Gastroesophageal sphincter (tissue), 3 donors: Measurements from ENCODE around the gene NT5C3B.

Experiments used
- EP300 ChIP-seq: sonication (generic); formaldehyde crosslinking; IDR thresholded peaks from one replicate; pipeline ENCODE4 v1.6.1; 2017; ENCODE audit warnings: antibody characterized with exemption, mild to moderate bottlenecking
- POLR2A ChIP-seq, 2 donors: fragments of 450-650 bp; IDR thresholded peaks; one replicate each; pipeline ENCODE4 v1.6.1; 2017; ENCODE audit warnings: antibody characterized with exemption in 2 of 2, mild to moderate bottlenecking in 2 of 2, moderate library complexity in 1 of 2
- TF ChIP-seq, protein P1 (sequence below), 4 experiments: fragments of 200-600 bp in 2 of 4; fragments of 450-650 bp in 2 of 4; sonication (generic) in 1 of 4; IDR thresholded peaks; one replicate each; pipeline ENCODE4 v1.5.1; 2017 to 2019; ENCODE audit warnings: antibody characterized with exemption in 4 of 4, mild to moderate bottlenecking in 2 of 4, moderate library complexity in 2 of 4

DNA sequence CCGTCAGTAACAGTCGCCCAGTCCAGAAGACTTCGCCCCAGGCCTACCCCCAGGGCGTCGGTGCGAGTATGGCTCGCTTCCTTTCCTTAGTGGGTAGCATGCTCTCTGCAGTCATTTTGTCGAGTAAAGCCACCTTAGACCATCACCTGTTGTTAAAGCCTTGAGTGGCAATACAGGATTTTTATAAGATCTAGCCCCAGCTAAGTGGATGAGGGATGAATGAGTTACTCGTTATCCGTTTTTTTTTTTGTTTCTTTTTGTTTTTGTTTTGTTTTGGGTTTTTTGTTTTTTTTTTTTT lies 29.5 kb upstream of the NT5C3B start:
- TF ChIP-seq, protein P1, sequence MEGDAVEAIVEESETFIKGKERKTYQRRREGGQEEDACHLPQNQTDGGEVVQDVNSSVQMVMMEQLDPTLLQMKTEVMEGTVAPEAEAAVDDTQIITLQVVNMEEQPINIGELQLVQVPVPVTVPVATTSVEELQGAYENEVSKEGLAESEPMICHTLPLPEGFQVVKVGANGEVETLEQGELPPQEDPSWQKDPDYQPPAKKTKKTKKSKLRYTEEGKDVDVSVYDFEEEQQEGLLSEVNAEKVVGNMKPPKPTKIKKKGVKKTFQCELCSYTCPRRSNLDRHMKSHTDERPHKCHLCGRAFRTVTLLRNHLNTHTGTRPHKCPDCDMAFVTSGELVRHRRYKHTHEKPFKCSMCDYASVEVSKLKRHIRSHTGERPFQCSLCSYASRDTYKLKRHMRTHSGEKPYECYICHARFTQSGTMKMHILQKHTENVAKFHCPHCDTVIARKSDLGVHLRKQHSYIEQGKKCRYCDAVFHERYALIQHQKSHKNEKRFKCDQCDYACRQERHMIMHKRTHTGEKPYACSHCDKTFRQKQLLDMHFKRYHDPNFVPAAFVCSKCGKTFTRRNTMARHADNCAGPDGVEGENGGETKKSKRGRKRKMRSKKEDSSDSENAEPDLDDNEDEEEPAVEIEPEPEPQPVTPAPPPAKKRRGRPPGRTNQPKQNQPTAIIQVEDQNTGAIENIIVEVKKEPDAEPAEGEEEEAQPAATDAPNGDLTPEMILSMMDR (IDR thresholded peaks at IDR 0.05), result peak in 1 of 4 experiments; percentile 2
- no peak for TF ChIP-seq EP300
- no peak for TF ChIP-seq POLR2A (IDR thresholded peaks at IDR 0.05)
